Measurements from ENCODE around the gene ALOX12B. TPM values are rescaled to one million over a fixed set of nuclear protein-coding genes. Genes with fewer than 3 reads are reported as not detected.

The ALOX12B gene
- total RNA-seq, 1 donor from 2014 or later: not detected

DNA sequence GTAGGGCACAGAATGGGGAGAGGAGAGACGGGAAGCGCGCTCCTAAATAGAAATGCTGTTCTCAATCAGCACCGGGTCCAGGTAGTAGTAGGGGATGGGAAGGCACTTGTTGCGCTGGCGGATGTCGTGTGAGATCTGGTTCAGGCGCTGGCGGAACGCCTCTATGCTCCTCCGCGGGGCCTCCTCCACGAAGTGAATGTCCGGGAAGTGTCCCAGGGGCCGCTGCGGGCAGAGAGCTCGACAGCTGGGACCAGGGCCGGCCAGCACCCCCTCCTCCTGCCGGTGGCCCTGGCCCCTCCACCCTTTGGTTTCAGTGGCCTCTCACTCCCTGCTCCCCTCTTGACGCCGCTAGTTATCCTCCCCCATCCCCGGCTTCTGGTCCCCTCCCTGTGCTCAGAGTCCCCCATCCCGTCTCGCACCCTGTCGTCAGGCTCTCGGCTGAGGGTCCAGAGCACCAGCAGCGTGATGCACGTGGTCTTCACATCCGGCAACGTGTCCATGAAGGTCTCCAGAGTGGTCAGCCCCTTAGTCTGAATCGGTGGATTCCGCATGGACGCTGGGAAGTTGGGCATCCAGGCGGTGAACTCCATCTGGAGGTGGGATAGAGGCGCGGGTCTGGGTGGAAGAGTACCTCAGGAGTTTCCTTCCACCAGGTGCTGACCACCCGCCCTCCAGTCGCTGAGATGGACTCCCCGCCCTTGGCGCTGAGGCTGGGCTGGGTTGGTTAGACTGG is 14.6 kb downstream of the ALOX12B start:
- DNase-seq (ENCODE audit: low spot score in 2 of 2, unreplicated experiment in 2 of 2): no peak
- no peak overlapping the region for H3K27ac Mint-ChIP-seq
- TF ChIP-seq, protein P1, sequence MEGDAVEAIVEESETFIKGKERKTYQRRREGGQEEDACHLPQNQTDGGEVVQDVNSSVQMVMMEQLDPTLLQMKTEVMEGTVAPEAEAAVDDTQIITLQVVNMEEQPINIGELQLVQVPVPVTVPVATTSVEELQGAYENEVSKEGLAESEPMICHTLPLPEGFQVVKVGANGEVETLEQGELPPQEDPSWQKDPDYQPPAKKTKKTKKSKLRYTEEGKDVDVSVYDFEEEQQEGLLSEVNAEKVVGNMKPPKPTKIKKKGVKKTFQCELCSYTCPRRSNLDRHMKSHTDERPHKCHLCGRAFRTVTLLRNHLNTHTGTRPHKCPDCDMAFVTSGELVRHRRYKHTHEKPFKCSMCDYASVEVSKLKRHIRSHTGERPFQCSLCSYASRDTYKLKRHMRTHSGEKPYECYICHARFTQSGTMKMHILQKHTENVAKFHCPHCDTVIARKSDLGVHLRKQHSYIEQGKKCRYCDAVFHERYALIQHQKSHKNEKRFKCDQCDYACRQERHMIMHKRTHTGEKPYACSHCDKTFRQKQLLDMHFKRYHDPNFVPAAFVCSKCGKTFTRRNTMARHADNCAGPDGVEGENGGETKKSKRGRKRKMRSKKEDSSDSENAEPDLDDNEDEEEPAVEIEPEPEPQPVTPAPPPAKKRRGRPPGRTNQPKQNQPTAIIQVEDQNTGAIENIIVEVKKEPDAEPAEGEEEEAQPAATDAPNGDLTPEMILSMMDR (IDR thresholded peaks at IDR 0.05; ENCODE audit: unreplicated experiment): no peak
- no peaks in the 10 kb centered on the region for H3K9me3 Mint-ChIP-seq
- peaks cover 100% of the 10 kb centered on the region for H3K27me3 Mint-ChIP-seq (ENCODE audit: low read depth)
- peak overlapping the region; percentile 44 for H3K4me3 Mint-ChIP-seq
- peaks cover 13% of the 10 kb centered on the region for H3K4me1 Mint-ChIP-seq
- H3K36me3 Mint-ChIP-seq: no peaks in the 10 kb centered on the region

DNA sequence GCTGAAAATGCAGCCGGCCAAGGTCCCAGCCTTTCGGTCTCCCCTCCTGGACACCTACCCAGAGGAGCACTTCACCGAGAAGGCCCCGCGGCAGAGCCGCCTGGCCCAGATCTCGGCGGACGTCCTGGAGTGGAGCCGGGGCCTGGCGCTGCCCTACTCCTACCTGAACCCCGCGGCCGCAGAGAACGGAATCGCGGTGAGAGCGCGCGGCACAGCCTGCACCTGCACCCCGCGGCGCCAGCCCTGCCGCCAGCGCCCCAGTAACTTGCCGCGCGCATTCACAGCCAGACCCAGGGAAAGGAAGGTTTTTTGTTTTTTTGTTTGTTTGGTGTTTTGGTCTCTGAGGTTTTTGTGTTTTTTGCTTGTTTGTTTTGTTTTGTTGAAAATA is 15.2 kb downstream of the ALOX12B start:
- H3K4me1 Mint-ChIP-seq: peaks cover 13% of the 10 kb centered on the region
- peak overlapping the region; percentile 44 for H3K4me3 Mint-ChIP-seq
- no peaks in the 10 kb centered on the region for H3K9me3 Mint-ChIP-seq
- H3K36me3 Mint-ChIP-seq: no peaks in the 10 kb centered on the region
- peaks cover 100% of the 10 kb centered on the region for H3K27me3 Mint-ChIP-seq (ENCODE audit: low read depth)
- no peak overlapping the region for H3K27ac Mint-ChIP-seq
- TF ChIP-seq, protein P1 (IDR thresholded peaks at IDR 0.05; ENCODE audit: unreplicated experiment): no peak
- no peak for DNase-seq (ENCODE audit: low spot score in 2 of 2, unreplicated experiment in 2 of 2)

DNA sequence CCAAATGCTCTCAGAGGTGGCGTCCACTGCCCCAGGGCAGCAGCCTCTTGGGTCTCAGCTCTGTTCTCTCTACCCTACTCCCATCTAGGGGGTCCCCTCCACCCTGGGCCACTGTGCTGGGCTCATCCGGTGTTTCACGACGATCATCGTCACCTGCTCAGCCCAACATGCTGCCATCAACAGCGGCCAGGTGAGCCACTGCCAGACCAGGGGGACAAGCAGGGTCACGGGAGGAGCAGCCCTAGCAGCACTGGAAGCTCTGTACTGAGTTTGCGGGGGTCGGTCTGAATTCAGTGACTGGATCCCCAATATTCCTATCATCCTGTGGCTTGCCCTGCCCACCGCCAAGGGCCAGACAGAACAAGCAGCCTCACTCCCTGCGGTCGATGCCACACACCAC is 16.0 kb downstream of the ALOX12B start:
- Mint-ChIP-seq H3K27ac (no peak overlapping the region), H3K4me1 (peaks cover 13% of the 10 kb centered on the region), H3K27me3 (ENCODE audit: low read depth) (peaks cover 100% of the 10 kb centered on the region), H3K4me3 (no peak overlapping the region), H3K36me3 (no peaks in the 10 kb centered on the region), H3K9me3 (no peaks in the 10 kb centered on the region)
- DNase-seq (ENCODE audit: low spot score in 2 of 2, unreplicated experiment in 2 of 2): no peak
- TF ChIP-seq, protein P1 (IDR thresholded peaks at IDR 0.05; ENCODE audit: unreplicated experiment): no peak

DNA sequence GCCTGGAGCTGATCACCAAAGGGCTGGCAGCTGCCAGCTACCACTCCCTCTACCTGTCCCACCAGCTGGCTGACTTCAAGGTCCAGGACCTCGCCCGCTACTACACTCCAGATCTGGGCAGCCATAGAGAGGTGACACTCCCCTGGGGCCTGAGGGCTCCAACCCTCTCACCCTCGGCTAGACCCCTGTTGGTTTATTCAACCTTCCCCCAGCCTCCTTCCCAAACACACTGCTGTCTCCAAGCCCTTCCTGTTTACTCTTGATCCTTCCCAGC is 18.0 kb downstream of the ALOX12B start:
- Mint-ChIP-seq H3K27me3 (ENCODE audit: low read depth) (peaks cover 100% of the 10 kb centered on the region), H3K4me3 (no peak overlapping the region), H3K27ac (no peak overlapping the region), H3K36me3 (no peaks in the 10 kb centered on the region), H3K4me1 (peaks cover 13% of the 10 kb centered on the region), H3K9me3 (no peaks in the 10 kb centered on the region)
- TF ChIP-seq, protein P1 (IDR thresholded peaks at IDR 0.05; ENCODE audit: unreplicated experiment): no peak
- no peak for DNase-seq (ENCODE audit: low spot score in 2 of 2, unreplicated experiment in 2 of 2)

DNA sequence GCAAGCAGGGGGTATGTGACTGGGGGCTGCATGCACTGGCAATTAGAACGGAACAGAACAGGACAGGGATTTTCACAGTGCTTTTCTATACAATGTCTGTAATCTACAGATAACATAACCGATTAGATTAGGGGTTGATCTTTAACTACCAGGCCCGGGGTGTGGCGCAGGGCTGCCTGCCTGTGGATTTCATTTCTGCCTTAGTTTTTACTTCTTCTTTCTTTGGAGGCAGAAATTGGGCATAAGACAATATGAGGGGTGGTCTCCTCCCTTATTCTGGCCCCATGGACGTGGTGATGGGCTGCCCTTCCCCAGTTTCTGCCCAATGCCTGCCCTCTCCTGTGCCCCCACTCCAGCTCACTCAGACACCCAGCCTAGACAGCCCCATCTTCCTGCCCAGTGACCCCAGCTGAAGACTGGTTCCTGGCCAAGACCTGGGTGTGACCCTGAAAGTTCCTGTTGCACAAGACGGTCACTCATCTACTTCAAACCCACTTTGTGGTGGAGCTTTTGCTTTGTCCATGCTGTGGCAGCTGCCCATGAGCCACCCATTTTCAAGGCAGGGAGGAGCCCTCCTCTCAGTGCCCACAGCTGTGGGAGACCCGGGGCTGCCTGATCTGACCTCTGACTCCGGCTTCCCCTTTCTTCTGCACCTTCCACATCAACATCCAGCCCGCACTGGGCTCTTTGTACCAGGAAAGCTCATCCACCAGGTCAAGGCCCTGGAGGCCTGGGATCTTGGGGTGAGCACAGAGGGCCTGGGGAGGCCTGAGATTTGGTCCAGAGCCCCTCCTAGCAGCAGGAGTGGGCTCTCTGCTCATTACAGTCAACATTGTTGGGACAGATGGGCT is 18.6 kb downstream of the ALOX12B start:
- Mint-ChIP-seq H3K27me3 (ENCODE audit: low read depth) (peaks cover 100% of the 10 kb centered on the region), H3K36me3 (no peaks in the 10 kb centered on the region), H3K4me3 (no peak overlapping the region), H3K4me1 (peaks cover 13% of the 10 kb centered on the region), H3K27ac (no peak overlapping the region), H3K9me3 (no peaks in the 10 kb centered on the region)
- no peak for DNase-seq (ENCODE audit: low spot score in 2 of 2, unreplicated experiment in 2 of 2)
- TF ChIP-seq, protein P1 (IDR thresholded peaks at IDR 0.05; ENCODE audit: unreplicated experiment): no peak
